Left hindlimb (tissue), 1 donor: ENCODE results near the gene ODAD4.

Experiments
- DNase-seq: peaks from one replicate; pipeline ENCODE4 v3.0.0-alpha.2; 2018

ODAD4 gene

DNA sequence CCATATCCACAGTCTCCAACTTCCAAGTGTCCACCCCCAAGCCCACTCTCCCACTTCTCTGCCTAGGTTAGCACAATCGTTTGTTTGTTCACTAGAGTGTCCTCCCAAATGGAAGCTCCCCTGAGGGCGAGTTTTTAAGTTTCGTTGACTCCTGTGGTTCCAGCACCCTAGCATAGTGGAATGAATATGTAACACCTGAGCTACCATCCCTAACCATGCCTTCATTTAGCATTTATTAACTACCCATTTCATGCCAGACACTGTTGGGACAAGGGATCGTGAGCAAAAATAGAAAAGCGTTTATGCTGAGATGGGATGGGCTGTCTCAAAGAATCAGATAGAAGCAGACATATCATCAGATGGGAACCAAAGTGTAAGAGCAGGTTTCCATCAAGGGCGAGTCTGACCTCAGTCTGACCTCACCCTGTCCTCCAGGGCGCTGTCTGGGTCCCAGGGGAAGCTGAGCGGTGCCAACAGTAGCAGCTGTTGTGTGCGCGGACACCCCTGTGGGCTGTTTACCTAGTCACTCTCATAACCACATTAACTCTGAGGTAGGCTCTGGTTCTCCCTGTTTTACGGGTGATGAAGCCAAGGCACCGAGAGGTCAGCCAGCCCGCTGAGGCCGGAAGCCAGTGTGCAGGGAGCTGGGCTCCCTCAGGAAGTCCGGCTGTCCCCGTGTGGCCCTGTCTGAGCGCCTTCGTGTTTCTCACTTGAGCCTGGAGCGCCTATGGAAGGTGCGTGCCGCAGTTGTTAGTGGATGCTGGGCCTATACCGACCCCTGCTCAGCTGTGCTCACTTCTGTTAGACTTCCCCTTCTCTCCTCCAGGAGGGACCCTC, 42.4 kb downstream of the ODAD4 start:
- no peak for DNase-seq

DNA sequence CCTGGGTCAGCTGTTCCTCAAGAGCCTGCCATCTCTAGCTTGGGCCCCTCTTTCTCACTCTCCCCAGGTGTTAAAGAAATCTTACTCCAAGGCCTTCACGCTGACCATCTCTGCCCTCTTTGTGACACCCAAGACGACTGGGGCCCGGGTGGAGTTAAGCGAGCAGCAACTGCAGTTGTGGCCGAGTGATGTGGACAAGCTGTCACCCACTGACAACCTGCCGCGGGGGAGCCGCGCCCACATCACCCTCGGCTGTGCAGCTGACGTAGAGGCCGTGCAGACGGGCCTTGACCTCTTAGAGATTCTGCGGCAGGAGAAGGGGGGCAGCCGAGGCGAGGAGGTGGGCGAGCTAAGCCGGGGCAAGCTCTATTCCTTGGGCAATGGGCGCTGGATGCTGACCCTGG, 43.0 kb downstream of the ODAD4 start:
- DNase-seq, result no peak

DNA sequence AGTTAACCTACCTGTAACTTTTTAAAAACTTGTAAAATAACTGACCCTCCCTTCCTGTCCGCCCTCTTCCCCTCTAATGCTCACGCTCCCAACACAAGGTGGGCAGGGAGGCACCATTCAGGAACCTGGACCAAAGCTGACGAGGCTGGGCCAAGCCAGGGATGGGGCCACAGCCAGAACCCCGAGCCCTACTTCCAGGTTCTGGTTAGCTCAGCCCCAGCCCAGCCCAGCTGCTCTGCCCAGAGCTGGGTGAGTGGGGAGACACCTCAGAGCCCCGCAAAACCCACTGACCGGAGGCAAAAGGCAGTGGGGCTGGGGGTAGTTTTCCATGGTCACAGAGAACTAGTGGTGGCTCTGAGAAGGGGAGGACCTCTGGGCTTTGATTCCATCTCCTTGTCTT, 43.6 kb downstream of the ODAD4 start:
- DNase-seq, result no peak

DNA sequence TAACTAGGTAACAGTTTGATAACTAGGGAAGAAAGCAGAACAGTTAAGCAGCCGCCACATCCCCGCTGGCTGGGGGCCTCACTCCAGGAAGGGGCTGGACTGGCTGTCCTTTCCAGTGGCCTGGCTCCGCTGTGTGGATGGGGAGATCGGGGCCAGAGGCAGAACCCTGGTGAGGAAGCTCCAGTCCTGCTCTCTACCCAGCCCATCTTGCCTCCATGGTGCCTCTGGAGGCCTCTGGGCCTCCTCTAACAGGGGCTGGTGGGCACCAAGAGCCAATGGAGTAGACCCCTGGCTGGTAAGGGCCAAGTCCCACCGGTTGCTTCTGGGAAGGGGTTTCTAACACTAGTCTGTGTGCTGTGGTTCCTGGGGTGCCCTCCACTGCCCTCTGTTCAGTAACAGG, 44.2 kb downstream of the ODAD4 start:
- DNase-seq, result no peak

DNA sequence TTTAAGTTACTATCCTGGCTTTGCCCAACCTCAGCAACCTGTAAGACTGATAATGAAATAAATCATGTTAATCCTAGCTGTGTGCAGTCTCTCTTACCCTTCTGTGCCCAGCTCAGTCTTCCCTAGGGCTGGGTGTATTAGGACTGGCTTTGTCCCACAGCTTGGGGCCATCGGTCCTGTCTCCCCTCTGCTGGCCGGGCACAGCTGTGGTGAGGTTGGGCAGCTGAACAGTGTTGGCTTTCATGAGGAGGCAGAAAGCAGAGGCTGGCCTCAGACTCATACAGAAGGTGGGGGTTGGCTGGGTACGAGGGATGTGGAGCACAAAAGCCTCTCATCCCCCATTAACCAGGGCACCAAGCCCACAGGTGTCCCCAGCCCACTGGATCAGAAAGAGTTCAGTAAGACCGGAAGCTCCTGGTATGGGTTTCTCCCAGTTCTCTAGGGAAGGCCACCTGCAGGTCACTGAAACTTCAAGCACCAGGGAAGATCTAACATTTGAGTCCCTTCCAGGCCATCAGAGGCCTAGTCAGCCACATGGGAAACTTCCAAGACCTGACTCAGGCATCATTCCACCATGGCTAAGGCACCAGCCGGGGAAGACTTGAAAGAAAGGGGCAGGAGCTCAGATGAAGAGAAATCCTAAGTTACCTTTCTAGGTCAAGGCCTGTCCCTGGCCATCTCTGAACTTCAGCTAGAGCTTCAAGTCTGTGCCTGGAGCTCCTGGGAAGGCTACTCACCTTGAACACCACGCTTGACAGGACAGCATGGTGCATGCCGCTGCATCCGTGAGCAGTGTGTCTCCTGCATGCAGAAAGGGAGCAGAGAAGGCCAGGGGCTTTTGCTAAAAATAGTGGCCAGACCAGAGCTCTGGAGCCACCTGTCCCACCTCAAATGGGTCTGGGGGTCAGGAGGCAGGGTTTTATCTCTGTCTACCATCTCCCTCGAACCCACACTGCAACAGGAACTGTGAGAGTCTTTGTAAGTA, 45.0 kb downstream of the ODAD4 start:
- no peak for DNase-seq

DNA sequence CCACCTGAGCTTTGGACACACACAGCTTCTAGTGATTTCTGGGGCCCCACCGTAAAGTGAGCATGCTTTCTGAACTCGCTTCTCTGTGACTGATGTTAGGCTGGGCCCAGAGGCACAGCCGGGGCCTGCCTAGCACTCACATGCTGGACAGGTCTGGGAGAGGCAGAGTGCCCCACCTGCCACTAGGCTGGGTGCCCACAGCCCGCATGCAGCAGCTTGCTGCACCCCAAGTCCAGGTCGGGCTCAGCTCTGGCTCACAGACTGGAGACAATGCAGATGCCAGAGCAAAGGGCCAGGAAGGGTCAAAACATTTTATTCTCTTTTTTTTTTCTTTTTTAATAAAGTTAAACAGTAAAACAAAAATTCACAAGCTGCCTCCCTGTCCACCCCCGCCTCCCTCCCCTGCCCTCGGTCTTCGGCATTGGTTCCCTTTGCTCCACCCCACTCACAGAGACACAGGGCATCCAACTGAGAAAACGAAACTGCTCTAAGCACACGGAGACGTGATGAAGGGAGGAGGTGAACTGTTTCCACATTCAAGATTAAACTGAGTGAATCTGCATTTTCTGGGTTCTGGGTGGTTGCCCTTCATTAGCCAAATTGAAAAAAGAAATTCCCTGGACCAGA, 45.8 kb downstream of the ODAD4 start:
- no peak for DNase-seq

DNA sequence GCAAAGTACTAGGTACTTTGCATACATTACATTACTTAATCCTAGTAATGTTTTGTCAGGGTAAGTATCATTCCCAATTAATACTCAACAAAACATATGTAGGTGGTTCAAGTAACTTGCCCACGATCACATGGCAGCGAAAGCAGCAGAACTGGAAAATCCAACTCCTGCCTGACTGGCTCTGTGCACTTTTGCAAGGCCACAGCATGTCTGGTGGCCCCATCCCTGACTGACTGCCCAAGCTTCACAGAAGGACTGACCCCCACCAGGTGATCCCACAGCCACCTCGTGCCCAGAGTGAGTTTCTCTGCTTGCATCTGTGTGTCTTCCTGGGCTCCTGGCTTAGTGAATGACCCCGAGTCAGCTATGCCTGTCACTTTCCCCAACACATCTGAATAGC, 47.6 kb downstream of the ODAD4 start:
- no peak for DNase-seq

DNA sequence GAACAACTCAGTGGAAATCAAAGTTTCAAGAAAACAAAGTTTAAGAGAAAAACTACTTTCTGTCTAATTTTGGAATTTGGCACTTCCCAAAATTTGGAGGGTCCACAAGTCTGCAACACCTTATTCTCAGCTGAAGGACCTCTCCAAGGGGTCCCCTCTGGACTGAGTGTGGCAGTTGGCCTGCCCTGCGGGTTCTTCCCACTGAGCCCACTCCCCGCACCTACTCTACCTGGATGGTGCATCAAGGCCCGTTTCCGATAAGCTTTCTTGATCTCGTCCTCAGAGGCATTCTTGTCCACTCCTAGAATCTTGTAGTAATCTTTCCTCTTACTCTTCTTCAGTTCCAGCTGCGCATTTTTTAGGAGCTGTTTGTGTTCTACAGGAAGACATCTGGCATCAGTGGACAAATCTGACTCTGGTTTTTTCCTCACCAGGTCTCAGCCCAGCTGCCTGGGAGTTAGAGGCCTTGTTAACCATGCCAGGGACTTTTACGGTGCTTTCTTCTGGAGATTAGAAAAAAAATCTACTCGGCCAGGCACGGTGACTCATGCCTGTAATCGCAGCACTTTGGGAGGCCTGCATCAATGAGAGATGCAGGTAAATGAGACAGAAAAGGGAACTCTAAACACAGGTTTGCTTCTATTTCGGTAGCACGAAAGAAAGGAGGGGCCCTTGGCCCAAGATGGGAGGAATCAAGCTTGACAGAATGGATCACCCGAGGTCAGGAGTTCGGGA, 51.8 kb downstream of the ODAD4 start:
- no peak for DNase-seq

DNA sequence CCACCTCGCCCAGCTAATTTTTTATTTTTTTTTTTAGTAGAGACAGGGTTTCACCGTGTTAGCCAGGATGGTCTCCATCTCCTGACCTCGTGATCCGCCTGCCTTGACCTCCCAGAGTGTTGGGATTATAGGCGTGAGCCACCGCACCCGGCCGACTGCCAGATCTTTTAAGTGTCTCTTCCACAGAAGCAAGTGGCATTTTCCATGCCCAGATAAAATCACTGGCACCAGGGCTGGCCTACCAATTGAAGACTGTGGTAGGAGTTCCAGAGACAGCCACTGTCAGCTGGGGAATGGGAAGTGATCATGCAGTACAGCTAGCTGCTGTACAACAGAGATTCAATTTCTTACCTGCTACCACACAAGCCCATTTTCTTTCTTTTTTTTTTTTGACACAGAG, 54.0 kb downstream of the ODAD4 start:
- DNase-seq, result no peak

DNA sequence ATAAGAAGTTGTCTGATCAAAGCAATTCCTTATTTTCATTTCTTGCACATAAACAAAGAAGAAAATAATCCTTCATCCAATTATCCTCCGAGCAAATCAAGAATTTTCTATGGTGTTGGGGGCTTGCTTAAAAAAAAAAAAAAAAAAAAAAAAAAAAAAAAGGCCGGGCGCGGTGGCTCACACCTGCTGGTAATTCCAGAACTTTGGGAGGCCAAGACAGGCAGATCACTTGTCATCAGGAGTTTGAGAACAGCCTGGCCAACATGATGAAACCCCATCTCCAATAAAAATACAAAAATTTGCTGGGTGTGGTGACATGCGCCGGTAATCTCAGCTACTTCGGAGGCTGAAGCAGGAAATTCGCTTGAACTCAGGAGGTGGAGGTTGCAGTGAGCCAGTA, 55.5 kb downstream of the ODAD4 start:
- no peak for DNase-seq

DNA sequence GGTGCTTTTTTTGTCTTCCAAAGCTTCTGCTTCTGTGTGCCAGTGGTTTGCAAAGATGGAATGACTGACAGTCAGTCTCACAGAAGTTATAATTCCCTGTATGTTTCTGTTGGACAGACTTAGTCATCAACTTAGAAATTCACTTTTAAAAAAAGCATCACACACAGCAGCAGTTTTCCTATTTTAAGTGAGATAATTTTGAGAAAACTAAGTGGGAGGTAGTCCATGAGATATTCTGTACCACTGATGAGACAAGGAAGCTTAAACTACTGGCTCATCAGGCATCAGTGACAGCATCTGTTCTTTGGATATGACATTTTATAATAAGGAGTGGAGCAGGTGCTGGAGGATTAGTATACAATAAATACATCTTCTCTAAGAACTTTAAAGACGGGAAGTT, 56.2 kb downstream of the ODAD4 start:
- no peak for DNase-seq

DNA sequence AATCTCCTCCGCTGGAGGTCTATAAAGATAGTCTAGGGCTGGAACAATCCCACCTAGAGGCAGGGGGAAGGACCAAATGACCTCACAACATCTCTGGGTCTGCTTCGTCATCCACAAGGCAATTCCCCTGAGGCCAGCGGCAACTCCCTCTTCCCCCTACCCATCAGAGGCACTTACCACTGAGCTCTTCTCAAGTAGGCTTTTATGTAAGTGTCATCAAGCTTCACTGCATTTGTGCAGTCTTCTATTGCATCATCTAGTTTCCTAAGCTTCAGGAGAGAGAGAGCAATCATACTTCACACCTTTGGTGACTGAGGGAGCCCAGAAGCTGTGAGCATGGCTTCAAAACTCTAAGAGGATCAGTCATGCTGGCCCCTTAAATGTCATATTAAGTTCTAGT, 57.2 kb downstream of the ODAD4 start:
- no peak for DNase-seq

DNA sequence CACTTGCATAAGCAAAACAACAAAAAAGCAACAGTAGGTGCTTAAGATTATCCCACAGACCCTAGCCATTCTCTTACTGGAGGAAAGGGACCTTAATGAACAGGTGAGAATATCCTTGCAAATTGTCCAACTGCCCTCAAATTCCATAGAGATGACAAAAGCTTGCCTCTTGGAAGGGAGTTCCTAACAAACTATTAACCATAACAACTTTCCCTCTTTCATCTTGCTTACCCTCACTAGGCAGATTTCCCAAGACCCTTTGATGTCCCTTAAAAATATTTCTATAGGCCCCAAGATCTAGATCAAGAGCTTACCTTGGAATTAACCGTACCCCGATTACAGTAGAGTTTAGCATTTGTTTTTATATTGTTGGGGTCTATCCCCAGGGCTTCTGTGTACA, 58.0 kb downstream of the ODAD4 start:
- DNase-seq, result no peak

DNA sequence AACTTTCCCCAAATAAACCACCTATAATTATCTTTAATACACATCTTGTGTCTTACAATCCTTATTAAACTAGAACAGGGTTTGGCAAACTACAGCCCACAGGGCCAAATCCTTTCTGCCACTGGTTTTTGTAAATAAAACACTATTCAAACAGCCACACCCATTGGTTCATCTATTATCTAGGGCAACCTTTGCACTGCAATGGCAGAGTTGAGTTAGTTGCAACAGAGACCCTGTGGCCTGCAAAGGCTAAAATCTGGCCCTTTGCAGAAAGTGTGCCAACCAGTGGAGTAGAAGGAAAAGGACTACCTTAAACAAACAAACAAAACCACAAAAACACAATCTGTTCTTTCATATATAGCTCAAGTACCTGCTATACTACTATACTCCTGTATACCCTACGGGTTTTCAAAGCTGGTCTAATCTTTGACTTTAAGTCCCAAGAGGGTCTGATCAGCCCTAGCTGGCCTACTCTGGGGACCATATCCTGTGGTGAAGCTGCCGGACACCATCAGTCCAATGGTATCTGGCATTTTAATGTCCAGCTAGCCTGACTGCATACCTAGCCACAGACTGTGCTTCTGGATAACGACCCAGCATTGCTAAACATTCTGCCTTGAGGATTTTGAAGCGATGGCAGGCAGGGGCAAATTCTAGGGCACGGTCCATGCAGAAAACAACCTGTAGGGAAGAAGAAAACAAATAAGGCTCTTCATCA, 59.4 kb downstream of the ODAD4 start:
- DNase-seq, result no peak

DNA sequence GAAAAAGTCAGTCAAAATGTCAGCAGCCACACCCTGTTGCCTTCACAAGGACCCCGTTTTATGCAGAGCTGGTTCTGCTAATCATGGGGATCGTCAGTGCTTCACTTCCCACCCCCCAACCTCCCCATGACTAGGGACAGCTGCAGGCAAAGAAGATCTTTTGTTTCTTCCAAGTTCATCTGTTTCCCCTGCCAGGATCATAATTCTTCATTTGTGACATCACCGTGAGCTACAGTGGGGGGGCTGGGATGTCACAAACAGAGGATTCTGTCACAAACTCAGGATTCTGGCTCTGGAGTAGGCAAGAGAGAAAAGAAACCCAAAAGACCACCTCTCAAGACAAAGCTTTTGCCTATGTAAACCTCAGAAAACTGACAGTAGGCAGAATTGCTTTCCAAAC, 62.2 kb downstream of the ODAD4 start:
- no peak for DNase-seq

DNA sequence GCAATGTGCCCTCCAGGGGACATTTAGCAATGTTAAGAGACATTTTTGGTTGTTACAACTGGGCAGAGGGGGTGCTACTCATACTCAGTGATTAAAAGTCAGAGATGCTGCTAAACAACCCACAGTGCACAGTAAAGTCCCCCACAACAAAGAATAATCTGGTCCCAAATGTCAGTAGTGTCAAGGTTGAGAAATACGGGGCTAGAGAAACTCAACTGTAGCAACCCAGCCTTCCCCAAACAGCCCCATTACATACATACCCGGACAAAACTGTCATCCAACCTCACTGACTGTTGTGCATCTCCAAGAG, 66.4 kb downstream of the ODAD4 start:
- DNase-seq, result no peak

DNA sequence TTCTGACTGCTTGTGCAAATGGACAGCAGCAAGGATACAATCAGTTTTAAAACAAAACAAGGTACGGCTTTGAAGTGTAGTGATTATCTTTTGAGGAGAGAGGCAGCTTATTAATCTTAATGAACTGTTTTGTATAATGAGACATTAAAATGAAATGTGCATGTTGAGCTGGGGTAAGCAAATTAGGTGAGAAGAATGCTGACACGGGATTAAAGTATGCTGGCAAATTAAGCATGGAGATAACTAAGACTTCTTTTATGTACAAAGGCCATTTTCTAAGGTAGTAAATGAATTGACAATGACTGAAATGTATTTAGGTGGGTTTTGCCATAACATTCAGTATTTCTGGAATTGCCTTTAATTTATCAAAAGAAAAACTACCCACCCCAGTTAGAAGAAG, 68.1 kb downstream of the ODAD4 start:
- no peak for DNase-seq

DNA sequence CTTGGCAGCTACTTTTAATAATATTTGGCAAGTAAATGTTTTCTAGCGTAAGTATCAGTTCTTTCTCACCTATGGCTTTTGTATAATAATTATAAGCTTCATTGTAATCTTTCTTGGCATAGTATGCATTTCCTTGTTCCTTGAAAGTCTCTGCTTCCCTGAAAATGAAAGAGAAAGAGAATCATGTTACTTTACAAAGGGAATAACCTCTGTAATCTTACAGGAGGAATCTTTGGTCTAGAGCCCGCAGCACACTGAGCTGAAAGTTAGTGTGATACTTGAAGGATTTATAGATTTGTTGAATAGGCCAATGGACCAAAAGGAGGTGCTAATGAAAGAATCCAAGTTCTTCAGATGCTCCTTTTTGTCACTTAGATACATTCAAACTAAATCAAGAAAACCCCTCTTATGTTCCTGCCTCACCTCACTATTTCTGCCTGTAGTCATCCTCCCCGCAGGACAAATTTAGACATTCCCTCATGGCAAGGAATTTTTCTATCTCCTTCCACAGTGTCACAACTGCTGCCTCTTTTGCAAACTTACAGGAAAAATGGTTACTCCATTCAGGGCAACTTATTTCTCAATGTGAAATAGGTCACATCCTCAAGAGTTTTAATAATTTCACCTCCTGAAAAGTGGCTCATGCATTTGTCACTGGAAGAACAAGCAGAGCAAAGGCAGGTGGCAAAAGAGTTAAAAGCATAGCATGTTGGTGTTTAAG, 70.2 kb downstream of the ODAD4 start:
- DNase-seq, result no peak

DNA sequence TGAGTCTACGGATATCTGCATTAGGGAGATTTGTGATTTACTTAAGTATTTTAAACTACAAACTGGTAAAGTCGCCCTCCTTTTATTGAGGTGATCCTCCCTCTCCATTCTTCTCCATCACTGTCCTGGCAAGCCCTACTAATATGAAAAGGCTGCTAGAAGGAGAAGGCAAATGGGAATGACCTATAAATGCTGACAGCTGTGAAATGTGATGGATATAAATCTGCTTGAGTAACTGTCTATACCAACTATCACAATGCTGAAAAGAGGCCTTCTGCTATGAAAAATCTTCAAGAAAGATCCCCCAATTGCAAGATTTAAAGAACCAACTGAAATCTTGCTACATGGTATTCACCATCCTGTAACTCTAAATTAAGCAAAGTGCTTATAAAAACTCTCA, 71.3 kb downstream of the ODAD4 start:
- no peak for DNase-seq

DNA sequence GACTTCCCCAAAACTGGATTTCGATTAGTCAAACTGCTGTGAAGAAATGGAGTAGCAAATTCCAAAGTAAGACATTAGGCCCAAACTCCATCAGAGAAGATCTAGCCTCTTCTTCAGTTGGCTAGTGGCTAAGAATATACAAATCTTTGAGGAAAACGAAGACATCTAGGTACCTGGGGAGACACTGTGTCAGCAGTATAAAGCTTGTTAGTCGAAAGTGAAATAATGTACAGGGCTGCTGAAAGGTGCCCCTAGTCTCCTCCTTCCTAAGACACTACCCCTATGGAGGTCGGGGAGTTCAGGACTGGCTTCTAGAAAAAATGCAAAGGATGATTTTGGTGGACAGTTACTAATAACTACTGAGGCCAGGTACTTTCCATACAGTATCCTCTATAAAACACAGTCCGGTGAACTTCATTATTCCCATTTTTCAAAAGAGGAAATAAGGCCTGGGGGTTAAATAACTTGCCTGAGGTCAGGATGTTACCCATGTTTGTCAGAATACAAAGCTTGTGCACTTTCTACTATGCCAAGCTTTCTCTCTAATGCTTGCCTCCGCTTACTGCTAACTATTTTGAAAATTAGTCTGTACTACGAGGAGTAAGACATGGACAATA, 71.9 kb downstream of the ODAD4 start:
- DNase-seq, result no peak

DNA sequence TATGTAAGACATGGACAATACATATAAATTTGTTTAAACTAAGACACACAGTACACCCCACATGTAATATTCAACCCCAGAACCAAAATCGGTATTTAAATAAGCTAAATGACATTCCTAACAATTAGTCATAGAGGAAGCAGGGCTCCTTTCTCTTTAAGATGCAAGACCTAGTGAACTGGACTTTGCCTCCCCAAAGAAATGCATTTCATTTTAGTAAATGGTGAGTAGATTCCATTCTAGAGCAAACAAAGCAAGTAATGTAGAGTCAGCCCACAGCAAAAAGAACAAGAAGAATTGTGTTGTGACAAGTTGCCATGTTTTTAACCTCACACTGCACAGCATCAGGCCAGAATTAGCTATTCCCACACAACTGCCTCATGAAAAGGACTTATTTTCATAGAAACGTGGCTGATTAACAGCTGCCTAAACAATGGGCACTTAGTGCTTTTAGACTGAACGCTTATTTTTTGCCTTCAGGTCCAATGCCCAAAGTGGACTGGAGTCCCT, 72.4 kb downstream of the ODAD4 start:
- no peak for DNase-seq
